ENCODE results near the gene LYSMD4. TPM values are rescaled to one million over a fixed set of nuclear protein-coding genes. Genes with fewer than 3 reads are reported as not detected.
A peak's percentile ranks its signal among the peaks of the same experiment; 100 is the strongest.
"Not testable (repeated sequence)": the region's sequence is repeated elsewhere in the genome, so short reads cannot be mapped to it uniquely, and the experiment has no call there.

Gene LYSMD4
- total RNA-seq, 1 experiment from 2014 or later, result 14.9 TPM

DNA sequence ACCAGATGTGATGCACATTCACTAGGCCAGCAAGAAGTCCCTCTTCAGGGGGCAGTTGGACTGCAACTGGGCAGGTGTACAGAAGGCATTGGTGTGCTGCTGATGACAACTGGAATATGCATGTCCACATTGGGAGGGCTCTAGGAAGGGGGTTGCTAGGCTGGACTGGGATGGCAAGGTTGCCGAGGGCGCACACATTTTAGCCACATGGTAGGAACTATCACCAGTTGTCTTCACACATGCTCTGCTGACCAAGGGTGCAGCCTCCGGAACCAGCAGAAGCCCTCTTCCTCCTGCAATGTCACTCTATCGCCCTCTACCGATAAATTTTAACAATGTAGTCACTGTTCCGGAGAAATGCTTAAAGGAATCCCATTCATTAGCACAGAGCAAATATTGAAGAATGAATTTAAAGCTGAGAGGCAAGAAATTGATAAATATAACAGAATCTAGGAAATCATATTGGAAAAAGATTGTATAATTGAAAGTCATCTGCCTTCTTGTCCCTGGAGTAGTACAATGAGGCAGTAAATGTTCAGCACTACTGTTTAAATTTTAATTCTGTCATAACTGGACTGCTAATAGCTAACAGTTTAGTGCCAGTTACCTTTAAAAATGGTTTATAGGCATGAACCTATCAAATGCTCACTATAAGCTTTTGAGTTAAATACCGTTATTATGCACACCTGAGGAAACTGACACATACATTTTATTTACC, 22.6 kb upstream of the LYSMD4 start (continued):
- TF ChIP-seq, protein P1, sequence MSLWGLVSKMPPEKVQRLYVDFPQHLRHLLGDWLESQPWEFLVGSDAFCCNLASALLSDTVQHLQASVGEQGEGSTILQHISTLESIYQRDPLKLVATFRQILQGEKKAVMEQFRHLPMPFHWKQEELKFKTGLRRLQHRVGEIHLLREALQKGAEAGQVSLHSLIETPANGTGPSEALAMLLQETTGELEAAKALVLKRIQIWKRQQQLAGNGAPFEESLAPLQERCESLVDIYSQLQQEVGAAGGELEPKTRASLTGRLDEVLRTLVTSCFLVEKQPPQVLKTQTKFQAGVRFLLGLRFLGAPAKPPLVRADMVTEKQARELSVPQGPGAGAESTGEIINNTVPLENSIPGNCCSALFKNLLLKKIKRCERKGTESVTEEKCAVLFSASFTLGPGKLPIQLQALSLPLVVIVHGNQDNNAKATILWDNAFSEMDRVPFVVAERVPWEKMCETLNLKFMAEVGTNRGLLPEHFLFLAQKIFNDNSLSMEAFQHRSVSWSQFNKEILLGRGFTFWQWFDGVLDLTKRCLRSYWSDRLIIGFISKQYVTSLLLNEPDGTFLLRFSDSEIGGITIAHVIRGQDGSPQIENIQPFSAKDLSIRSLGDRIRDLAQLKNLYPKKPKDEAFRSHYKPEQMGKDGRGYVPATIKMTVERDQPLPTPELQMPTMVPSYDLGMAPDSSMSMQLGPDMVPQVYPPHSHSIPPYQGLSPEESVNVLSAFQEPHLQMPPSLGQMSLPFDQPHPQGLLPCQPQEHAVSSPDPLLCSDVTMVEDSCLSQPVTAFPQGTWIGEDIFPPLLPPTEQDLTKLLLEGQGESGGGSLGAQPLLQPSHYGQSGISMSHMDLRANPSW (CRISPR knock-in tag; conservative IDR thresholded peaks at IDR 0.05; ENCODE audit: low read depth), result no peak
- TF ChIP-seq, protein P2, sequence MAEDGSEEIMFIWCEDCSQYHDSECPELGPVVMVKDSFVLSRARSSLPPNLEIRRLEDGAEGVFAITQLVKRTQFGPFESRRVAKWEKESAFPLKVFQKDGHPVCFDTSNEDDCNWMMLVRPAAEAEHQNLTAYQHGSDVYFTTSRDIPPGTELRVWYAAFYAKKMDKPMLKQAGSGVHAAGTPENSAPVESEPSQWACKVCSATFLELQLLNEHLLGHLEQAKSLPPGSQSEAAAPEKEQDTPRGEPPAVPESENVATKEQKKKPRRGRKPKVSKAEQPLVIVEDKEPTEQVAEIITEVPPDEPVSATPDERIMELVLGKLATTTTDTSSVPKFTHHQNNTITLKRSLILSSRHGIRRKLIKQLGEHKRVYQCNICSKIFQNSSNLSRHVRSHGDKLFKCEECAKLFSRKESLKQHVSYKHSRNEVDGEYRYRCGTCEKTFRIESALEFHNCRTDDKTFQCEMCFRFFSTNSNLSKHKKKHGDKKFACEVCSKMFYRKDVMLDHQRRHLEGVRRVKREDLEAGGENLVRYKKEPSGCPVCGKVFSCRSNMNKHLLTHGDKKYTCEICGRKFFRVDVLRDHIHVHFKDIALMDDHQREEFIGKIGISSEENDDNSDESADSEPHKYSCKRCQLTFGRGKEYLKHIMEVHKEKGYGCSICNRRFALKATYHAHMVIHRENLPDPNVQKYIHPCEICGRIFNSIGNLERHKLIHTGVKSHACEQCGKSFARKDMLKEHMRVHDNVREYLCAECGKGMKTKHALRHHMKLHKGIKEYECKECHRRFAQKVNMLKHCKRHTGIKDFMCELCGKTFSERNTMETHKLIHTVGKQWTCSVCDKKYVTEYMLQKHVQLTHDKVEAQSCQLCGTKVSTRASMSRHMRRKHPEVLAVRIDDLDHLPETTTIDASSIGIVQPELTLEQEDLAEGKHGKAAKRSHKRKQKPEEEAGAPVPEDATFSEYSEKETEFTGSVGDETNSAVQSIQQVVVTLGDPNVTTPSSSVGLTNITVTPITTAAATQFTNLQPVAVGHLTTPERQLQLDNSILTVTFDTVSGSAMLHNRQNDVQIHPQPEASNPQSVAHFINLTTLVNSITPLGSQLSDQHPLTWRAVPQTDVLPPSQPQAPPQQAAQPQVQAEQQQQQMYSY (CRISPR knock-in tag; IDR thresholded peaks at IDR 0.05), result no peak
- no peak for TF ChIP-seq ELF4 (CRISPR knock-in tag; IDR thresholded peaks at IDR 0.05; ENCODE audit: low read depth)

DNA sequence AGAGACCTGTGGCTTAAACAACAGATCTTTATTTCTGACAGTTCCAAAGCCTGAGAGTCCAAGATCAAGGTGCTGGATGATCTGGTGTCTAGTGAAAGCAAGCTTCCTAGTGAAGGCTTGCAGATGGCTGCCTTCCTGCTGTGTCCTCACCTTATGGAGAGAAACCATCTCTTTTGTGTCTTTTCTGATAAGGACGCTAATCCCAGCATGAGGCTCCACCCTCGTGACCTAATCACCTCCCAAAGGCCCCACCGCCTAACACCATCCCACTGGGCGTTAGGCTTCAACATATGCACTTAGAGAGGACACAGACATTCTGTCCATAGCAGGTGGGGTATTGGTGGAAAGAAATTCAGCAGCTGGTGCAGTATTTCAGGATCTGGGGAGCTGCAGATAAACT, 19.8 kb upstream of the LYSMD4 start:
- Mint-ChIP-seq H3K9me3 (no peaks in the 10 kb centered on the region), H3K36me3 (no peaks in the 10 kb centered on the region), H3K27ac (no peak overlapping the region), H3K27me3 (ENCODE audit: low read depth) (peaks cover 22% of the 10 kb centered on the region), H3K4me3 (no peak overlapping the region), H3K4me1 (peaks cover 10% of the 10 kb centered on the region)
- POLR2A ChIA-PET, result no interaction called here
- CTCF ChIA-PET, result interaction anchor here (0.9 kb wide), 1 partner anchor 20 kb away, joined by 3 read pairs; the partner anchor contains the start of gene LYSMD4
- TF ChIP-seq, protein P3, sequence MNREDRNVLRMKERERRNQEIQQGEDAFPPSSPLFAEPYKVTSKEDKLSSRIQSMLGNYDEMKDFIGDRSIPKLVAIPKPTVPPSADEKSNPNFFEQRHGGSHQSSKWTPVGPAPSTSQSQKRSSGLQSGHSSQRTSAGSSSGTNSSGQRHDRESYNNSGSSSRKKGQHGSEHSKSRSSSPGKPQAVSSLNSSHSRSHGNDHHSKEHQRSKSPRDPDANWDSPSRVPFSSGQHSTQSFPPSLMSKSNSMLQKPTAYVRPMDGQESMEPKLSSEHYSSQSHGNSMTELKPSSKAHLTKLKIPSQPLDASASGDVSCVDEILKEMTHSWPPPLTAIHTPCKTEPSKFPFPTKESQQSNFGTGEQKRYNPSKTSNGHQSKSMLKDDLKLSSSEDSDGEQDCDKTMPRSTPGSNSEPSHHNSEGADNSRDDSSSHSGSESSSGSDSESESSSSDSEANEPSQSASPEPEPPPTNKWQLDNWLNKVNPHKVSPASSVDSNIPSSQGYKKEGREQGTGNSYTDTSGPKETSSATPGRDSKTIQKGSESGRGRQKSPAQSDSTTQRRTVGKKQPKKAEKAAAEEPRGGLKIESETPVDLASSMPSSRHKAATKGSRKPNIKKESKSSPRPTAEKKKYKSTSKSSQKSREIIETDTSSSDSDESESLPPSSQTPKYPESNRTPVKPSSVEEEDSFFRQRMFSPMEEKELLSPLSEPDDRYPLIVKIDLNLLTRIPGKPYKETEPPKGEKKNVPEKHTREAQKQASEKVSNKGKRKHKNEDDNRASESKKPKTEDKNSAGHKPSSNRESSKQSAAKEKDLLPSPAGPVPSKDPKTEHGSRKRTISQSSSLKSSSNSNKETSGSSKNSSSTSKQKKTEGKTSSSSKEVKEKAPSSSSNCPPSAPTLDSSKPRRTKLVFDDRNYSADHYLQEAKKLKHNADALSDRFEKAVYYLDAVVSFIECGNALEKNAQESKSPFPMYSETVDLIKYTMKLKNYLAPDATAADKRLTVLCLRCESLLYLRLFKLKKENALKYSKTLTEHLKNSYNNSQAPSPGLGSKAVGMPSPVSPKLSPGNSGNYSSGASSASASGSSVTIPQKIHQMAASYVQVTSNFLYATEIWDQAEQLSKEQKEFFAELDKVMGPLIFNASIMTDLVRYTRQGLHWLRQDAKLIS (CRISPR knock-in tag; IDR thresholded peaks at IDR 0.05; ENCODE audit: borderline replicate concordance), result no peak
- TF ChIP-seq ESRRA (CRISPR knock-in tag; IDR thresholded peaks at IDR 0.05; ENCODE audit: borderline replicate concordance), result no peak
- ATAC-seq (no peak), DNase-seq (ENCODE audit: low spot score) (no peak)

DNA sequence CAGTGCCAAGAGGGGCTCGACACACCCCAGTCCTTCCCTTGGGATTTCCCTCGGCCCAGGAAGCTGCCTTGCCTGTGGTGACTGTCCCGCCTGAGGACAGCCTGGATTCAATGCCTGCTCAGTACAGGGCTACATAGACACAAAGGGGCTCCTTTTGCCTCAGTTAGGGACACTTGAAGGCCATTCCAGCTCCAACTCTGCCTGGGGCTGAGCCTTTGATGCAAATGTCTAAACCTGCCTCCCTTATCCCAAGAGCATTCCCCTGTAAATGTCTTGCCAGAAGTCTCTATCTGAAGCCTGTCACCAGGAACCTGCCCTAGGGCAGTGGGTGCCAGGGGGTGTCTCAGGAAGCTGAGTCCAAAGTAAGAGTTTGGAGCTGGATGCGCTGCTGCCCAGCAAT, 19.3 kb upstream of the LYSMD4 start:
- H3K4me1 Mint-ChIP-seq, result peaks cover 10% of the 10 kb centered on the region
- no peak for TF ChIP-seq TCF7 (CRISPR knock-in tag; IDR thresholded peaks at IDR 0.05; ENCODE audit: low read depth)
- TF ChIP-seq, protein P4, sequence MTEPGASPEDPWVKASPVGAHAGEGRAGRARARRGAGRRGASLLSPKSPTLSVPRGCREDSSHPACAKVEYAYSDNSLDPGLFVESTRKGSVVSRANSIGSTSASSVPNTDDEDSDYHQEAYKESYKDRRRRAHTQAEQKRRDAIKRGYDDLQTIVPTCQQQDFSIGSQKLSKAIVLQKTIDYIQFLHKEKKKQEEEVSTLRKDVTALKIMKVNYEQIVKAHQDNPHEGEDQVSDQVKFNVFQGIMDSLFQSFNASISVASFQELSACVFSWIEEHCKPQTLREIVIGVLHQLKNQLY (CRISPR knock-in tag; IDR thresholded peaks at IDR 0.05), result no peak
- no peak for TF ChIP-seq ZNF121 (CRISPR knock-in tag; IDR thresholded peaks at IDR 0.05)
- no peak for TF ChIP-seq ETV6 (CRISPR knock-in tag; IDR thresholded peaks at IDR 0.05)
- H3K36me3 Mint-ChIP-seq, result no peaks in the 10 kb centered on the region
- POLR2A ChIA-PET, result no interaction called here
- H3K27ac Mint-ChIP-seq, result no peak overlapping the region
- no peak overlapping the region for H3K4me3 Mint-ChIP-seq
- no peaks in the 10 kb centered on the region for H3K9me3 Mint-ChIP-seq
- peaks cover 22% of the 10 kb centered on the region for H3K27me3 Mint-ChIP-seq (ENCODE audit: low read depth)
- DNase-seq (ENCODE audit: low spot score), result no peak
- CTCF ChIA-PET, result interaction anchor here (0.9 kb wide), 1 partner anchor 19 kb away, joined by 3 read pairs; the partner anchor contains the start of gene LYSMD4
- ATAC-seq, result no peak

DNA sequence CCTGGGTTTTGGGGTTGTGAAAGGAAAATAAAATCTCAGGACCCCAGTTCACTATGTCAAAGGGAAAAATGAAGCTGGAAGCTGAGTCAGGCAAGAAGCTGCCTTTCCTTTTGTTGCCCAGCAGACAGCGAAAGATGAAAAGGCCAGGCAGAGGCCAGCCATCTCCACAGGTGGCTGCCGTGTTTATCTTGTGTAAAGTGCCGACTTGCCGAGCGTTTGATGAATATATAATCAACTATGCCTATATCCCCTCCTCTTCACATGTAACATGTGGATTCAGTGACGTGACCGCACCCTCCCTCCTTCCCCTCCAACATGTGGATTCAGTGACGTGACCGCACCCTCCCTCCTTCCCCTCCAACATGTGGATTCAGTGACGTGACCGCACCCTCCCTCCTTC, 17.1 kb upstream of the LYSMD4 start:
- DNase-seq (ENCODE audit: low spot score); CTCF ChIA-PET; H3K9me3 Mint-ChIP-seq; POLR2A ChIA-PET; H3K4me1 Mint-ChIP-seq; H3K27ac Mint-ChIP-seq; H3K36me3 Mint-ChIP-seq; H3K4me3 Mint-ChIP-seq: not testable (repeated sequence)
- ATAC-seq, result peak; percentile 24; the same call in 1 of the 2 replicates
- H3K27me3 Mint-ChIP-seq (ENCODE audit: low read depth), result peaks cover 18% of the 10 kb centered on the region
